Glutamatergic neuron (in vitro differentiated cells): ENCODE measurements around the gene EIF4EBP3. TPM values are rescaled to one million over a fixed set of nuclear protein-coding genes. Genes with fewer than 3 reads are reported as not detected.
"Not testable (repeated sequence)": the region's sequence is repeated elsewhere in the genome, so short reads cannot be mapped to it uniquely, and the experiment has no call there.

ENCODE experiments used
- DNase-seq: peaks from one replicate; pipeline ENCODE4 v3.0.0; 2022
- H3K27ac Mint-ChIP-seq: one replicate; pipeline ENCODE4 v1.8.0; 2020; ENCODE audit warnings: mild to moderate bottlenecking, mixed read lengths, inconsistent platforms; ENCODE audit not compliant: unreplicated experiment
- H3K27me3 Mint-ChIP-seq: one replicate; pipeline ENCODE4 v1.8.0; 2020; ENCODE audit warnings: mild to moderate bottlenecking, moderate library complexity, mixed read lengths, inconsistent platforms; ENCODE audit not compliant: unreplicated experiment
- H3K36me3 Mint-ChIP-seq: one replicate; pipeline ENCODE4 v1.8.0; 2020; ENCODE audit warnings: mild to moderate bottlenecking, mixed read lengths, inconsistent platforms; ENCODE audit not compliant: unreplicated experiment
- H3K4me1 Mint-ChIP-seq: one replicate; pipeline ENCODE4 v1.8.0; 2020; ENCODE audit warnings: mild to moderate bottlenecking, low read depth, mixed read lengths, inconsistent platforms; ENCODE audit not compliant: unreplicated experiment
- H3K4me3 Mint-ChIP-seq: one replicate; pipeline ENCODE4 v1.8.0; 2020; ENCODE audit warnings: mild to moderate bottlenecking, mixed read lengths, inconsistent platforms; ENCODE audit not compliant: unreplicated experiment
- H3K9me3 Mint-ChIP-seq: one replicate; pipeline ENCODE4 v1.8.0; 2020; ENCODE audit warnings: mild to moderate bottlenecking, moderate library complexity, mixed read lengths, inconsistent platforms; ENCODE audit not compliant: unreplicated experiment
- total RNA-seq: library from RNA; stranded (reverse); fragmentation: NEBNext Ultra II Directional; extraction: Animal tissue kit (Norgen Biotek cat#: 25700); gene quantifications from one replicate; pipeline ENCODE4 v1.2.1, GENCODE V29; 2021; ENCODE audit not compliant: unreplicated experiment
- TF ChIP-seq, protein P1 (sequence below): fragments of 200-600 bp; sonication (generic); IDR thresholded peaks from one replicate; pipeline ENCODE4 v1.5.0; 2021; ENCODE audit not compliant: partially characterized antibody, unreplicated experiment

Gene EIF4EBP3
- total RNA-seq, 1 donor from 2014 or later = 7.0 TPM

DNA sequence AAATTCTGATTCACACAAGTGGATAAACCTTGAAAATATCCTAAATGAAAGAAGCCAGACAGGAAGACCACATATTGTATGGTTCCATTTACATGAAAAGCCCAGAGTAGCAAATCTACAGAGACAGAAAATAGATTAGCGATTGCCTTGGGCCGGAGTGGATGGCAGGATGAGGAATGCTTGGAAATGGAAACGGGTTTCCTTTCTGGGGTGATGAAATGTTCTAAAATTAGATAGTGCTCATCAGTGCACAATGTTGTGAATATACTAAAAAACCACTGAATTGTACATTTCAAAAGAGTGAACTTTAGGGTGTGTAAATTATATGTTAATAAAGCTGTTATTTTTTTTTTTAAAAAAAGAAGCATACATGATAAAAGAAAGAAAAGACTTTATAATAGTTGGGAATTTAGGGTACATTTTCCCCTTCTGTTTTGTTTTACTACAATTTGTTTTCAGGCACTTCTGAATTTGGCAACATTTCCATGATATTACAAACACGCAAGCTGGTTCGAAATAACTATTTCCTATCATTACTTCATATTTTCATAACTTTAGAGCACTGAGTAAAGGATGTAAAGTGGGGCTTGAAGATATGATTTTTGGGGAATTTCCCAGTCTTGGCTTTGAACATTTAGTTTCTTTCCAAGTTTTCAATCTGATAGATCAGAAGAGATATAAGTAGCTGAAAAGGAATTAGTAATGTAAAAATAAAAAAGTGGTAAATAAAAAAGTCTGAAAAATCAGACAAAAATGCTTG lies 41.0 kb downstream of the EIF4EBP3 start:
- Mint-ChIP-seq H3K9me3 (peaks cover under 1% of the 10 kb centered on the region), H3K4me1 (no peaks in the 10 kb centered on the region)

GRCh38 chr5:140590861-140591260 lies 43.4 kb downstream of the EIF4EBP3 start:
- Mint-ChIP-seq H3K36me3 (no peaks in the 10 kb centered on the region), H3K4me3 (no peak overlapping the region), H3K4me1 (no peaks in the 10 kb centered on the region), H3K27me3 (no peaks in the 10 kb centered on the region), H3K9me3 (no peaks in the 10 kb centered on the region), H3K27ac (no peak overlapping the region)
- TF ChIP-seq, protein P1, sequence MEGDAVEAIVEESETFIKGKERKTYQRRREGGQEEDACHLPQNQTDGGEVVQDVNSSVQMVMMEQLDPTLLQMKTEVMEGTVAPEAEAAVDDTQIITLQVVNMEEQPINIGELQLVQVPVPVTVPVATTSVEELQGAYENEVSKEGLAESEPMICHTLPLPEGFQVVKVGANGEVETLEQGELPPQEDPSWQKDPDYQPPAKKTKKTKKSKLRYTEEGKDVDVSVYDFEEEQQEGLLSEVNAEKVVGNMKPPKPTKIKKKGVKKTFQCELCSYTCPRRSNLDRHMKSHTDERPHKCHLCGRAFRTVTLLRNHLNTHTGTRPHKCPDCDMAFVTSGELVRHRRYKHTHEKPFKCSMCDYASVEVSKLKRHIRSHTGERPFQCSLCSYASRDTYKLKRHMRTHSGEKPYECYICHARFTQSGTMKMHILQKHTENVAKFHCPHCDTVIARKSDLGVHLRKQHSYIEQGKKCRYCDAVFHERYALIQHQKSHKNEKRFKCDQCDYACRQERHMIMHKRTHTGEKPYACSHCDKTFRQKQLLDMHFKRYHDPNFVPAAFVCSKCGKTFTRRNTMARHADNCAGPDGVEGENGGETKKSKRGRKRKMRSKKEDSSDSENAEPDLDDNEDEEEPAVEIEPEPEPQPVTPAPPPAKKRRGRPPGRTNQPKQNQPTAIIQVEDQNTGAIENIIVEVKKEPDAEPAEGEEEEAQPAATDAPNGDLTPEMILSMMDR = no peak
- DNase-seq = no peak

More for the DNA sequence above, 41.0 kb downstream of the EIF4EBP3 start:
- no peaks in the 10 kb centered on the region for H3K27me3 Mint-ChIP-seq
- no peaks in the 10 kb centered on the region for H3K36me3 Mint-ChIP-seq
- H3K4me3 Mint-ChIP-seq = no peak overlapping the region
- no peak for DNase-seq
- TF ChIP-seq, protein P1 = no peak
- no peak overlapping the region for H3K27ac Mint-ChIP-seq

- no peaks in the 10 kb centered on the region for H3K27me3 Mint-ChIP-seq
- no peak for DNase-seq
- H3K27ac Mint-ChIP-seq = no peak overlapping the region
- TF ChIP-seq, protein P1 = no peak
- no peaks in the 10 kb centered on the region for H3K4me1 Mint-ChIP-seq
- H3K4me3 Mint-ChIP-seq = no peak overlapping the region
- H3K36me3 Mint-ChIP-seq = no peaks in the 10 kb centered on the region
- no peaks in the 10 kb centered on the region for H3K9me3 Mint-ChIP-seq
Observed at GRCh38 chr5:140591747-140592372, 44.4 kb downstream of the EIF4EBP3 start.

DNA sequence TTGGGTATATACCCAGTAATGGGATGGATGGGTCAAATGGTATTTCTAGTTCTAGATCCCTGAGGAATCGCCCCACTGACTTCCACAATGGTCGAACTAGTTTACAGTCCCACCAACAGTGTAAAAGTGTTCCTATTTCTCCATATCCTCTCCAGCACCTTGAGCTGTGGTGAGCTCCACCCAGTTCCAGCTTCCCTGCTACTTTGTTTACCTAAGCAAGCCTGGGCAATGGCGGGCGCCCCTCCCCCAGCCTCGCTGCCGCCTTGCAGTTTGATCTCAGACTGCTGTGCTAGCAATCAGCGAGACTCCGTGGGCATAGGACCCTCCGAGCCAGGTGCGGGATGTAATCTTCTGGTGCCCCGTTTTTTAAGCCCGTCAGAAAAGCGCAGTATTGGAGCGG lies 45.6 kb downstream of the EIF4EBP3 start:
- not testable (repeated sequence) for H3K27ac Mint-ChIP-seq, H3K36me3 Mint-ChIP-seq, H3K4me3 Mint-ChIP-seq, DNase-seq, H3K4me1 Mint-ChIP-seq, H3K9me3 Mint-ChIP-seq, H3K27me3 Mint-ChIP-seq

DNA sequence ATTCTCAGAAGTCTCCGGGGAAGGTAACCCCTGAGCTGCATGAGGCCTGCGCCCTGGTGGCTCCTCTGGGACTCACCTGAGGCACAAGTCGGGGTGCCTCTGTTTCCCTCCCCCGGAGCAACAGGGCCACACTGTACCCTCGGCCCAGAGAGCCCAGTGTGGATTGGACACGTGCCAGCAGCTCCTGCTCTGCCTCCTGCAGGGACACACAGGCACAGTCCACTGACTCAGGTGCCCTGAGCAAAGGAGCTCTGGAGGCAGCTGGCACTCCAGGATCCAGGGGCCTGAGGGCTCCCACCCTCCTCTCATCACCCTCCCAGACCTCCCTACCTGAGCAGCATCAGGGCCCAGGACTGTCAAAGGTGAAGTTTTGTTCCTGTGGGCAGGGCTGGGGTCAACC lies 46.7 kb downstream of the EIF4EBP3 start:
- TF ChIP-seq, protein P1 = no peak
- Mint-ChIP-seq H3K4me3 (no peak overlapping the region), H3K27me3 (no peaks in the 10 kb centered on the region), H3K27ac (no peak overlapping the region), H3K4me1 (no peaks in the 10 kb centered on the region), H3K9me3 (no peaks in the 10 kb centered on the region), H3K36me3 (no peaks in the 10 kb centered on the region)
- no peak for DNase-seq
